Measurements from ENCODE around the gene RPS23.
A peak's percentile ranks its signal among the peaks of the same experiment; 100 is the strongest.

The RPS23 gene

GRCh38 chr5:82290908-82291307 lies 12.8 kb upstream of the RPS23 start:
- no peak overlapping the region for H3K4me3 ChIP-seq (ENCODE audit: low read depth, low read length)
- TF ChIP-seq CTCF (IDR thresholded peaks at IDR 0.05; ENCODE audit: low read depth, low read length): no peak

DNA sequence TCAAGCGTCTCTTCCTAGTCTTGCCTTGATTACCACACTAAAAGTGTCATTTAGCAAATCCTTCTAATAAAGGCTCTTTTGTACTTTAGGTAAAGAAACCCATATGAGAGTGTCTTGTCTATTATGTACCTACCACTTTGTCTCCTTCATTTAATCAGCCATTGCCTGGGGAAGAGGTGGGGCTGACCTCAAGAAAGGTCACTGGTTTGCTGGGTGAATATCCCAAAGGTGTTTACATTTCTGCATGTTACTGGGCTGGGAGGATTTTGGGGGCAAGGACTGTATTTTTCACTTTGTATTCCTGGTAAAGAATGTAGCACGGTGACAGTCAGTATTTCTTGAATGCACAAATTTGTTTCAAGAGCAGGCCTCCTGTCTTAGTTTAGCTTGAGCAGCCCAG lies 11.9 kb upstream of the RPS23 start:
- TF ChIP-seq CTCF (IDR thresholded peaks at IDR 0.05; ENCODE audit: low read depth, low read length): no peak
- H3K4me3 ChIP-seq (ENCODE audit: low read depth, low read length): no peak overlapping the region

GRCh38 chr5:82287625-82288024 lies 9.5 kb upstream of the RPS23 start:
- no peak for TF ChIP-seq CTCF (IDR thresholded peaks at IDR 0.05; ENCODE audit: low read depth, low read length)
- H3K4me3 ChIP-seq (ENCODE audit: low read depth, low read length): no peak overlapping the region

- no peak for TF ChIP-seq CTCF (IDR thresholded peaks at IDR 0.05; ENCODE audit: low read depth, low read length)
- no peak overlapping the region for H3K4me3 ChIP-seq (ENCODE audit: low read depth, low read length)
Measured at GRCh38 chr5:82285206-82285605, 7.1 kb upstream of the RPS23 start.

DNA sequence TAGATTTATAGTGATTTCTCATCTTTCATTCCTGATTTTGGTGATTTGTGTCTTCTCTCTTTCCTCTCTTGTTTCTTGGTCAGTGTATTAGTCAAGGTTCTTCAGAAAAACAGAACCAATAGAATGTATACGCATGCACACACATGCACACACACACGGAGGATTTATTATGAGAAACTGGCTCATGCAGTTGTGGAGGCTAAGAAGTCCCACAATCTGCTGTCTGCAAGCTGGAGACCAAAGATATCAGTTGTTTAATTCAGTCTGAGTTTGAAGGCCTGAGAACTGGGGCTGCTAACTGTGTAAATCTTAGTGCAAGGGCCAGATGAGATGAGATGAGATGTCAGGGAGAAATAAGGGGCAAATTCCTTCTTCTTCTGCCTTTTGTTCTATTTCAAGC lies 5.7 kb upstream of the RPS23 start:
- TF ChIP-seq CTCF (IDR thresholded peaks at IDR 0.05; ENCODE audit: low read depth, low read length): no peak

GRCh38 chr5:82278711-82279370 lies 687 bp upstream of the RPS23 start:
- no peak for TF ChIP-seq CTCF (IDR thresholded peaks at IDR 0.05; ENCODE audit: low read depth, low read length)
- H3K4me3 ChIP-seq (ENCODE audit: low read depth, low read length): peak overlapping the region; percentile 99

More for the DNA sequence above, 5.7 kb upstream of the RPS23 start:
- H3K4me3 ChIP-seq (ENCODE audit: low read depth, low read length): no peak overlapping the region

DNA sequence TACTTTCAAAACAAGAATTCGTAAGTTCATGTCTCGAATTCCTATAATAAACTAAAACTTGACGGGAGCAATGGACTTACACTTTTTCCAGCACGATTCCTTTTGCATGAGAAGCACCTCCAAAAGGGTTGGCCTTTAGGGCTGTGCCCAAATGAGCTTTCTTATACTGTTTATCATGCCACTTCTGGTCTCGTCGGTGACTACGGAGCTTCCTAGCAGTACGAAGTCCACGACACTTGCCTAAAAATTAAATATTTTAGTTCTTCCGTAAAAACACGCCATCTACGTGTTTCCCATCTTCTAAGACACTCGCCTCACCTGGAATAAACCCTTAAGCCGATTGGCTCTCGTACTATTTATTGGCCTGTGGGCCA lies 554 bp downstream of the RPS23 start:
- TF ChIP-seq CTCF (IDR thresholded peaks at IDR 0.05; ENCODE audit: low read depth, low read length): no peak
- H3K4me3 ChIP-seq (ENCODE audit: low read depth, low read length): peak overlapping the region; percentile 99

Measured in WI38 (cell line).